K562 (cell line): ENCODE measurements around the gene MYL11. TPM values are rescaled to one million over a fixed set of nuclear protein-coding genes. Genes with fewer than 3 reads are reported as not detected.

Experiments used
- ATAC-seq: fragments of 200-7000 bp; cut with Tn5 transposase; 3 replicates; pipeline ENCODE4 v1.9.1; 2020; ENCODE audit warnings: moderate library complexity
- BruUV-seq: library from RNA; stranded (reverse); fragments of 400-500 nt; replicated peaks from 2 replicates; lab custom pipeline; 2021; lab: Mats Ljungman, UMichigan
- CTCF ChIA-PET: fragments of 300-600 bp; formaldehyde crosslinking; extraction: SDS; loops from one replicate; lab custom pipeline; 2021; ENCODE audit warnings: low intra/inter-chr PET ratio; lab: Yijun Ruan, JAX
- POLR2A ChIA-PET: fragments of 300-600, 350-650 bp; sonication (Branson Sonifier 250); formaldehyde crosslinking; extraction: SDS; loops from one replicate; lab custom pipeline; 2021; ENCODE audit warnings: antibody characterized with exemption, inconsistent platforms; lab: Yijun Ruan, JAX
- DNase-seq, 4 experiments: peaks; one replicate each; pipeline versions ENCODE4 v3.0.0 to v3.0.0-alpha.2; 2011 to 2018; ENCODE audit warnings: low spot score in 3 of 4, mixed read lengths in 3 of 4; ENCODE audit errors: extremely low read depth in 1 of 4
- FAIRE-seq: peaks from 2 replicates; lab custom pipeline; 2011; peaks lifted over from hg19 to GRCh38; lab: Jason Lieb, UNC
- H2AFZ ChIP-seq: 2 replicates; pipeline ENCODE4 v1.6.0; 2011; ENCODE audit warnings: low read depth, low read length, control low read depth, inconsistent platforms
- H3K27ac ChIP-seq: fragments of 200-600 bp; 3 replicates; pipeline ENCODE4 v1.8.0; 2011; ENCODE audit warnings: low read depth, mild to moderate bottlenecking, control low read depth, inconsistent platforms, low read length, moderate library complexity, mixed read lengths; ENCODE audit errors: extremely low read depth
- H3K27me3 ChIP-seq, 2 experiments: fragments of 300-600 bp in 1 of 2; 2 replicates in 1 of 2; 3 replicates in 1 of 2; pipeline versions ENCODE4 v1.6.0 to v1.8.0; 2011; ENCODE audit warnings: inconsistent platforms in 2 of 2, low read length in 2 of 2, mild to moderate bottlenecking in 1 of 2, mixed read lengths in 1 of 2, moderate library complexity in 1 of 2; ENCODE audit not compliant: control insufficient read depth in 2 of 2, insufficient read depth in 2 of 2
- H3K36me3 ChIP-seq: fragments of 300-600 bp; 3 replicates; pipeline ENCODE4 v1.8.0; 2011; ENCODE audit warnings: mild to moderate bottlenecking, low read length, inconsistent platforms; ENCODE audit not compliant: control insufficient read depth, insufficient read depth
- H3K4me1 ChIP-seq, 2 experiments: fragments of 200-600 bp in 1 of 2; replicated peaks in 1 of 2; 2 replicates in 1 of 2; 3 replicates in 1 of 2; pipeline versions ENCODE4 v1.5.1 to v1.8.0; 2011; ENCODE audit warnings: inconsistent platforms in 2 of 2, low read length in 2 of 2, mild to moderate bottlenecking in 1 of 2, mixed read lengths in 1 of 2, moderate library complexity in 1 of 2; ENCODE audit not compliant: control insufficient read depth in 2 of 2, insufficient read depth in 2 of 2
- H3K4me2 ChIP-seq: 2 replicates; pipeline ENCODE4 v1.6.1; 2011; ENCODE audit warnings: low read length, control low read depth, inconsistent platforms, mixed read lengths; ENCODE audit not compliant: insufficient read depth
- H3K4me3 ChIP-seq: fragments of 200-600 bp; sonication (generic), shearing (Covaris generic); 2 replicates; pipeline ENCODE4 v1.5.1; 2016; ENCODE audit warnings: control low read depth, inconsistent platforms
- H3K79me2 ChIP-seq: fragments of 200-600 bp; 3 replicates; pipeline ENCODE4 v1.8.0; 2011; ENCODE audit warnings: low read length, inconsistent platforms; ENCODE audit not compliant: control insufficient read depth, insufficient read depth
- H3K9ac ChIP-seq, 2 experiments: 2 replicates each; pipeline versions ENCODE4 v1.6.0 to v1.6.1; 2011; ENCODE audit warnings: low read depth in 2 of 2, low read length in 2 of 2, control low read depth in 1 of 2, inconsistent platforms in 1 of 2, mild to moderate bottlenecking in 1 of 2, mixed read lengths in 1 of 2; ENCODE audit not compliant: insufficient read depth in 1 of 2
- H3K9me1 ChIP-seq: one replicate; pipeline ENCODE4 v1.6.0; 2011; ENCODE audit warnings: inconsistent platforms, mild to moderate bottlenecking, low read length, moderate library complexity; ENCODE audit not compliant: control insufficient read depth, insufficient read depth
- H3K9me3 ChIP-seq: replicated peaks from 2 replicates; pipeline ENCODE4 v1.5.1; 2011; ENCODE audit warnings: low read depth, low read length, inconsistent platforms; ENCODE audit not compliant: control insufficient read depth, insufficient read depth
- H4K20me1 ChIP-seq: replicated peaks from 2 replicates; pipeline ENCODE4 v1.6.1; 2011; ENCODE audit warnings: low read length, inconsistent platforms, mixed read lengths; ENCODE audit not compliant: control insufficient read depth, insufficient read depth
- BDP1 ChIP-seq: IDR thresholded peaks from 3 replicates; pipeline ENCODE4 v1.6.1; 2011; ENCODE audit not compliant: insufficient read length, insufficient read depth
- CXXC5 ChIP-seq: fragments of 250-450 bp; sonication (Bioruptor Pico); IDR thresholded peaks from 2 replicates; pipeline ENCODE4 v1.8.0; 2022; ENCODE audit warnings: inconsistent platforms, mild to moderate bottlenecking, moderate library complexity
- ELF2 ChIP-seq: fragments of 250-450 bp; sonication (Bioruptor Pico); IDR thresholded peaks from 2 replicates; pipeline ENCODE4 v1.5.0; 2021; ENCODE audit warnings: mild to moderate bottlenecking
- ESRRB ChIP-seq: fragments of 250-450 bp; sonication (Bioruptor Pico); IDR thresholded peaks from 2 replicates; pipeline ENCODE4 v1.5.0; 2020; ENCODE audit warnings: mild to moderate bottlenecking, moderate library complexity, borderline replicate concordance
- FUS ChIP-seq: fragments of 200-400 bp; formaldehyde crosslinking; optimal IDR thresholded peaks from 2 replicates; pipeline ENCODE3; 2017; ENCODE audit warnings: low read depth, low read length
- ILF3 ChIP-seq: fragments of 450-650 bp; IDR thresholded peaks from 2 replicates; pipeline ENCODE4 v1.6.1; 2018; ENCODE audit warnings: antibody characterized with exemption, mild to moderate bottlenecking, moderate library complexity, borderline replicate concordance
- KLF16 ChIP-seq: IDR thresholded peaks from 2 replicates; pipeline ENCODE4 v1.6.1; 2016; ENCODE audit warnings: antibody characterized with exemption
- NR1H2 ChIP-seq: sonication (generic); formaldehyde crosslinking; IDR thresholded peaks from 2 replicates; pipeline ENCODE4 v1.4.0; 2020; ENCODE audit warnings: mild to moderate bottlenecking, missing genetic modification reagents
- SIN3A ChIP-seq, 2 experiments: fragments of 150-350 bp in 1 of 2; IDR thresholded peaks; 2 replicates each; pipeline ENCODE4 v1.6.1; 2011 to 2016; ENCODE audit warnings: borderline replicate concordance in 2 of 2, low read depth in 2 of 2, low read length in 2 of 2, mild to moderate bottlenecking in 2 of 2, moderate library complexity in 2 of 2; ENCODE audit not compliant: control insufficient read depth in 1 of 2
- STAT5A ChIP-seq: IDR thresholded peaks from 2 replicates; pipeline ENCODE4 v1.6.1; 2012; ENCODE audit warnings: low read length, inconsistent platforms, borderline replicate concordance
- TAL1 ChIP-seq: fragments of 450-650 bp; IDR thresholded peaks from 2 replicates; pipeline ENCODE4 v1.6.1; 2016; ENCODE audit warnings: mild to moderate bottlenecking
- U2AF2 ChIP-seq: fragments of 200-400 bp; formaldehyde crosslinking; optimal IDR thresholded peaks from 2 replicates; pipeline ENCODE3; 2017; ENCODE audit warnings: low read depth, mild to moderate bottlenecking, low read length
- ZNF75A ChIP-seq: fragments of 450-650 bp; formaldehyde crosslinking; IDR thresholded peaks from 2 replicates; pipeline ENCODE4 v1.4.0; 2020; ENCODE audit warnings: mild to moderate bottlenecking
- WGBS: fragments of 100-300 bp; shearing (Covaris generic); methylation state at CpG from one replicate; pipeline ENCODE4 v1.1.6; 2016; ENCODE audit warnings: low coverage, mixed read lengths; ENCODE audit not compliant: insufficient coverage; ENCODE audit errors: missing lambda C conversion rate; 5-methylcytosine and 5-hydroxymethylcytosine counted together
- in situ Hi-C: fragments of 300-500 bp; cut with MboI; formaldehyde crosslinking; loops from 4 replicates; pipeline ENCODE4 v1.15.0; 2018; ENCODE audit warnings: inconsistent platforms, mixed read lengths
- intact Hi-C: fragments of 100-400 bp; cut with micrococcal nuclease; formaldehyde crosslinking; loops from 2 replicates; pipeline ENCODE4 v1.14.2; 2022
- polyA plus RNA-seq, 8 experiments: library from polyadenylated mRNA; depleted of rRNA in 4 of 8; stranded (reverse) in 5 of 8; unstranded in 3 of 8; fragments of >200 nt; fragmentation: Nextera tagmentation in 2 of 8; fragmentation: Illumina TruSeq in 1 of 8; extraction: Ambion mirVana in 2 of 8; extraction: Trizol in 1 of 8; gene quantifications; 2 replicates each; pipeline versions ENCODE4 v1.2.1 to v1.2.3, GENCODE V29; 2011 to 2014; ENCODE audit warnings: inconsistent platforms in 1 of 8, missing spikeins in 1 of 8
- total RNA-seq, 7 experiments: library from RNA; depleted of rRNA in 6 of 7; stranded (reverse); fragments of >200 nt in 6 of 7; fragmentation: Illumina TruSeq in 2 of 7; extraction: Trizol in 2 of 7; gene quantifications; 2 replicates each; pipeline versions ENCODE4 v1.2.1 to v1.2.3, GENCODE V29; 2011 to 2021; ENCODE audit warnings: low replicate concordance in 1 of 7
- TF ChIP-seq, protein P1 (sequence below), 2 experiments: fragments of 450-650 bp in 1 of 2; sonication (generic) in 1 of 2; formaldehyde crosslinking; conservative IDR thresholded peaks; 2 replicates each; pipeline versions ENCODE4 v1.4.0 to v1.8.1; 2020 to 2022; ENCODE audit warnings: mild to moderate bottlenecking in 1 of 2, missing genetic modification reagents in 1 of 2

The MYL11 gene
- total and polyA plus RNA-seq, 9 of the 15 experiments (the other 6 are each of a cell fraction or from before 2014, with no cell fraction given) = 0.31 to 1.5 (median 0.73) TPM; not detected in 4

DNA sequence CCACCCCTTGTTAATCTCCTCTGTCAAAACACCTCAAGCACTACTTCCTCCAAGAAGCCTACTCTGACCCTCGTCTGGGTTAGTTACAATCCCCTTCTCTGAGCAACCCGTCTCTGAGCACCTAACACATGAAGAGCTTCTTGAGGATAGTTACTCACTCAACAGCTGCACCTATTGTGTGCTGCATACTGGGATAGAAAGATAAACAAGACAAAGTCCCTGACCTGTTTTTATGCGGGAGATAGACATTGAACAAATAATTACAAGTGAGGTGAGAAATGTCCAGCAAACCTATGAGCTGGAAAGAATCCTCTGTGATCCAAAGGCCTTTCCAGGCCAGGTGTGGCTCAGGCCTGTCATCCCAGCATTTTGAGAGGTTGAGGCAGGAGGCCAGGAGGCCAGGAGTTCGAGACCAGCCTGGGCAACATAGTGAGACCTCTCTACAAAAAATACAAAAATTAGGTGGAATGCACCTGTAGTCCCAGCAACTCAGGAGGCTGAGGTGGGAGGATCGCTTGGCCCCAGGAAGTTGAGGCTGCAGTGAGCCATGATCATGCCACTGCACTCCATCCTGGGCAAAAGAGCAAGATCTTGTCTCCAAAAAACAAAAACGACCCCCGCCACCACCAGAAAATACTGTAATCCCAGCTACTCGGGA, 27.3 kb downstream of the MYL11 start:
- no peak for ATAC-seq
- FAIRE-seq = no peak

More for the DNA sequence above, 27.3 kb downstream of the MYL11 start:
- Histone ChIP-seq H3K36me3 (peaks cover 20% of the 10 kb centered on the region; the same call in 2 of the 3 replicates), H3K9ac (peak overlapping the region; percentile 1 to 18; a peak in 2 of 4 replicates), H3K4me1 (peaks cover 21 to 44% of the 10 kb centered on the region in 2 experiments; a peak in 4 of 5 replicates), H3K4me2 (no peak overlapping the region), H3K27ac (no peak overlapping the region), H3K4me3 (no peak overlapping the region), H3K27me3 (no peaks in the 10 kb centered on the region), H3K79me2 (no peaks in the 10 kb centered on the region), H4K20me1 (no peaks in the 10 kb centered on the region), H3K9me1 (no peaks in the 10 kb centered on the region), H2AFZ (peak overlapping the region; percentile 16; the same call in 1 of the 2 replicates), H3K9me3 (no peaks in the 10 kb centered on the region)
- peak in 1 of 4 experiments; percentile 30 for DNase-seq
- intact Hi-C loops (no loop called here), in situ Hi-C loops (loop anchor here (10.0 kb wide), 1 partner anchor 207 kb away; the partner anchor contains the start of genes BOLA2B, SLX1A and SULT1A3)
- TF ChIP-seq ELF2 (no peak), ZNF75A (no peak), STAT5A (no peak), ESRRB (CRISPR knock-in tag) (no peak), ILF3 (no peak), KLF16 (no peak), TAL1 (no peak), NR1H2 (no peak), U2AF2 (no peak), BDP1 (no peak), CXXC5 (no peak), FUS (no peak), SIN3A (IDR thresholded peaks at IDR 0.05; ENCODE audit: borderline replicate concordance in 2 of 2, control insufficient read depth in 1 of 2, low read depth in 2 of 2, low read length in 2 of 2) (no peak)
- TF ChIP-seq, protein P1, sequence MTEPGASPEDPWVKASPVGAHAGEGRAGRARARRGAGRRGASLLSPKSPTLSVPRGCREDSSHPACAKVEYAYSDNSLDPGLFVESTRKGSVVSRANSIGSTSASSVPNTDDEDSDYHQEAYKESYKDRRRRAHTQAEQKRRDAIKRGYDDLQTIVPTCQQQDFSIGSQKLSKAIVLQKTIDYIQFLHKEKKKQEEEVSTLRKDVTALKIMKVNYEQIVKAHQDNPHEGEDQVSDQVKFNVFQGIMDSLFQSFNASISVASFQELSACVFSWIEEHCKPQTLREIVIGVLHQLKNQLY (CRISPR knock-in tag; conservative IDR thresholded peaks at IDR 0.05) = no peak
- BruUV-seq = no TSS peak
- 54% methylated on average over 8 of the region's 8 CpGs for WGBS
- ChIA-PET CTCF (no interaction called here), POLR2A (interaction anchor here (0.7 to 0.9 kb wide), 3 partner anchors 14 to 47 kb away, joined by 3 to 4 read pairs (median 3); partner anchors contain the start of gene CD2BP2)
